A549 (cell line): Measurements from ENCODE around the gene CNP. TPM values are rescaled to one million over a fixed set of nuclear protein-coding genes. Genes with fewer than 3 reads are reported as not detected.

ENCODE experiments used
- ATAC-seq, 2 experiments: fragments of 200-7000 bp in 1 of 2; fragments of >200 bp in 1 of 2; cut with Nextera tagmentation in 1 of 2; cut with Tn5 transposase in 1 of 2; 3 replicates each; pipeline versions ENCODE4 v1.8.0 to v1.9.1; 2018 to 2020; ENCODE audit warnings: mild to moderate bottlenecking in 1 of 2, moderate library complexity in 1 of 2
- CTCF ChIA-PET: fragments of 300-600 bp; sonication (Branson Sonifier 250); formaldehyde crosslinking; extraction: SDS; loops from one replicate; lab custom pipeline; 2021; ENCODE audit warnings: antibody characterized with exemption, inconsistent platforms; lab: Yijun Ruan, JAX
- POLR2A ChIA-PET: fragments of 350-600 bp; formaldehyde crosslinking; extraction: SDS; loops from one replicate; lab custom pipeline; 2021; ENCODE audit warnings: antibody characterized with exemption, inconsistent platforms; lab: Yijun Ruan, JAX
- DNase-seq, 2 experiments: peaks; one replicate each; pipeline versions ENCODE4 v3.0.0 to v3.0.0-alpha.2; 2011 to 2016; ENCODE audit warnings: low read depth in 1 of 2, low spot score in 1 of 2
- FAIRE-seq: peaks from 2 replicates; lab custom pipeline; 2011; peaks lifted over from hg19 to GRCh38; lab: Jason Lieb, UNC
- H3K27ac ChIP-seq, 2 experiments: fragments of >200 bp; sonication (Bioruptor Twin); formaldehyde crosslinking; 3 replicates each; pipeline ENCODE4 v1.5.1; 2016 to 2017
- H3K4me1 ChIP-seq: fragments of >200 bp; sonication (Bioruptor Twin); formaldehyde crosslinking; 3 replicates; pipeline ENCODE4 v1.6.1; 2016
- H3K4me2 ChIP-seq: fragments of >200 bp; sonication (Bioruptor Twin); formaldehyde crosslinking; 3 replicates; pipeline ENCODE4 v1.6.1; 2016
- H3K4me3 ChIP-seq: fragments of >200 bp; sonication (Bioruptor Twin); formaldehyde crosslinking; 3 replicates; pipeline ENCODE4 v1.5.1; 2016
- H3K9me3 ChIP-seq: fragments of >200 bp; sonication (Bioruptor Twin); formaldehyde crosslinking; 3 replicates; pipeline ENCODE4 v1.6.1; 2016
- ATOH8 ChIP-seq: fragments of 250-450 bp; sonication (Bioruptor Pico); IDR thresholded peaks from 2 replicates; pipeline ENCODE4 v1.5.0; 2020; ENCODE audit warnings: low read depth, mild to moderate bottlenecking, moderate library complexity
- CEBPB ChIP-seq, 2 experiments: fragments of >200 bp in 1 of 2; sonication (Bioruptor Twin) in 1 of 2; formaldehyde crosslinking in 1 of 2; IDR thresholded peaks; 2 replicates each; pipeline ENCODE4 v1.6.1; 2012 to 2016
- CHD2 ChIP-seq: fragments of 150-350 bp; IDR thresholded peaks from 2 replicates; pipeline ENCODE4 v1.6.1; 2014; ENCODE audit warnings: low read length; ENCODE audit not compliant: partially characterized antibody
- CHD4 ChIP-seq: fragments of 200-600 bp; sonication (generic); IDR thresholded peaks from 2 replicates; pipeline ENCODE4 v1.6.1; 2016; ENCODE audit warnings: antibody characterized with exemption, mild to moderate bottlenecking, borderline replicate concordance
- CTCF ChIP-seq: fragments of >200 bp; sonication (Bioruptor Twin); formaldehyde crosslinking; IDR thresholded peaks from 3 replicates; pipeline ENCODE4 v1.5.1; 2016
- EP300 ChIP-seq, 2 experiments: fragments of >200 bp; sonication (Bioruptor Twin); formaldehyde crosslinking; IDR thresholded peaks; 2 replicates in 1 of 2; 3 replicates in 1 of 2; pipeline ENCODE4 v1.6.1; 2016 to 2017
- FOXS1 ChIP-seq: fragments of 250-450 bp; sonication (Bioruptor Pico); IDR thresholded peaks from 2 replicates; pipeline ENCODE4 v1.5.0; 2020; ENCODE audit warnings: mild to moderate bottlenecking, moderate library complexity
- GATA3 ChIP-seq: IDR thresholded peaks from 2 replicates; pipeline ENCODE4 v1.6.1; 2012; ENCODE audit warnings: borderline replicate concordance
- HDAC2 ChIP-seq: fragments of 200-600 bp; sonication (generic); IDR thresholded peaks from 2 replicates; pipeline ENCODE4 v1.6.1; 2016
- HOXA7 ChIP-seq: fragments of 250-450 bp; sonication (Bioruptor Pico); IDR thresholded peaks from 2 replicates; pipeline ENCODE4 v1.5.0; 2020; ENCODE audit warnings: mild to moderate bottlenecking, moderate library complexity
- HOXB13 ChIP-seq: fragments of 250-450 bp; sonication (Bioruptor Pico); IDR thresholded peaks from 2 replicates; pipeline ENCODE4 v1.5.0; 2020; ENCODE audit warnings: low read depth, mild to moderate bottlenecking, moderate library complexity
- KDM1A ChIP-seq: fragments of 200-600 bp; sonication (generic); IDR thresholded peaks from 2 replicates; pipeline ENCODE4 v1.6.1; 2016; ENCODE audit warnings: low read depth, mild to moderate bottlenecking
- MAFK ChIP-seq: fragments of 450-650 bp; IDR thresholded peaks from 2 replicates; pipeline ENCODE4 v1.6.1; 2014; ENCODE audit not compliant: partially characterized antibody
- MAZ ChIP-seq: fragments of 150-350 bp; IDR thresholded peaks from 2 replicates; pipeline ENCODE4 v1.6.1; 2014; ENCODE audit warnings: antibody characterized with exemption, low read depth, low read length, borderline replicate concordance
- NR3C1 ChIP-seq: fragments of >200 bp; sonication (Bioruptor Twin); formaldehyde crosslinking; IDR thresholded peaks from 3 replicates; pipeline ENCODE4 v1.6.1; 2017
- PBX3 ChIP-seq: IDR thresholded peaks from 2 replicates; pipeline ENCODE4 v1.6.1; 2012
- POLR2A ChIP-seq: IDR thresholded peaks from 2 replicates; pipeline ENCODE4 v1.6.1; 2012; ENCODE audit warnings: mild to moderate bottlenecking, low read length
- RCOR1 ChIP-seq: fragments of 150-350 bp; IDR thresholded peaks from 2 replicates; pipeline ENCODE4 v1.6.1; 2014; ENCODE audit warnings: antibody characterized with exemption, low read length, low read depth
- RFX5 ChIP-seq: fragments of 450-650 bp; IDR thresholded peaks from 2 replicates; pipeline ENCODE4 v1.7.1; 2014; ENCODE audit warnings: antibody characterized with exemption, mild to moderate bottlenecking, moderate library complexity
- ZFP36 ChIP-seq: fragments of 450-650 bp; IDR thresholded peaks from 2 replicates; pipeline ENCODE4 v1.6.1; 2014; ENCODE audit warnings: borderline replicate concordance; ENCODE audit not compliant: partially characterized antibody
- WGBS: methylation state at CpG from one replicate; pipeline ENCODE4 v1.1.6; 2017; ENCODE audit errors: missing lambda C conversion rate; 5-methylcytosine and 5-hydroxymethylcytosine counted together
- polyA plus RNA-seq, 4 experiments: library from polyadenylated mRNA; depleted of rRNA in 3 of 4; stranded (reverse); fragments of >200 nt; fragmentation: RNase III in 1 of 4; extraction: RNeasy Plus Mini Kit Qiagen cat#74134 plus additional on column Dnase treatment in 1 of 4; gene quantifications; 2 replicates in 3 of 4; 3 replicates in 1 of 4; pipeline ENCODE4 v1.2.3, GENCODE V29; 2011 to 2017

Gene CNP
- polyA plus RNA-seq, 2 of the 4 experiments (the other 2 are of a cell fraction) = 38.6 to 113 TPM

GRCh38 chr17:41967921-41968578 lies 1.5 kb downstream of the CNP start:
- peak overlapping the region; percentile 79; the same call in 2 of the 3 replicates for H3K4me3 ChIP-seq
- H3K4me2 ChIP-seq = peak overlapping the region; percentile 84
- no peaks in the 10 kb centered on the region for H3K9me3 ChIP-seq
- H3K4me1 ChIP-seq = peaks cover 19% of the 10 kb centered on the region; the same call in 2 of the 3 replicates
- CTCF ChIA-PET = interaction anchor here (1.6 to 29.5 kb wide), 5 partner anchors 7 to 438 kb away, joined by 3 to 378 read pairs (median 104); partner anchors contain the start of genes DHX58, DNAJC7, HSPB9 and KAT2A
- TF ChIP-seq GATA3 (no peak), POLR2A (0 out of 2 replicates have a peak, but pooled peaks have one; percentile 4)
- ATAC-seq (no peak), FAIRE-seq (no peak), DNase-seq (no peak)
- 97% methylated on average over 37 of the region's 37 CpGs for WGBS
- peak overlapping the region in 1 of 2 experiments; percentile 96; a peak in 3 of 6 replicates for H3K27ac ChIP-seq
- POLR2A ChIA-PET = interaction anchor here (0.8 to 1.6 kb wide), 3 partner anchors 10 to 38 kb away, joined by 3 to 6 read pairs (median 3); partner anchors contain the start of gene ODAD4

GRCh38 chr17:41968676-41969075 lies 2.1 kb downstream of the CNP start:
- H3K27ac ChIP-seq = no peak overlapping the region
- H3K9me3 ChIP-seq = no peaks in the 10 kb centered on the region
- ATAC-seq = no peak
- H3K4me1 ChIP-seq = peaks cover 19% of the 10 kb centered on the region; the same call in 2 of the 3 replicates
- ChIA-PET CTCF (interaction anchor here (1.0 to 29.5 kb wide), 7 partner anchors 6 to 437 kb away, joined by 3 to 378 read pairs (median 13); partner anchors contain the start of genes DHX58, DNAJC7, HSPB9 and KAT2A), POLR2A (no interaction called here)
- no peak for DNase-seq
- TF ChIP-seq NR3C1 (no peak), MAZ (no peak)
- FAIRE-seq = no peak
- H3K4me2 ChIP-seq = no peak overlapping the region
- WGBS = 95% methylated on average over 10 of the region's 10 CpGs
- H3K4me3 ChIP-seq = no peak overlapping the region

GRCh38 chr17:41970901-41971331 lies 4.3 kb downstream of the CNP start:
- no peak overlapping the region for H3K27ac ChIP-seq
- WGBS = 96% methylated on average over 5 of the region's 5 CpGs
- TF ChIP-seq HDAC2 (no peak), FOXS1 (CRISPR knock-in tag) (no peak), RCOR1 (no peak), GATA3 (no peak), KDM1A (no peak), CEBPB (IDR thresholded peaks at IDR 0.05) (no peak), POLR2A (no peak), CHD2 (no peak), RFX5 (no peak), HOXB13 (CRISPR knock-in tag) (no peak), HOXA7 (CRISPR knock-in tag) (no peak), ATOH8 (CRISPR knock-in tag) (no peak), EP300 (IDR thresholded peaks at IDR 0.05) (no peak), CTCF (no peak), MAFK (no peak), CHD4 (no peak), ZFP36 (no peak), PBX3 (no peak)
- H3K4me3 ChIP-seq = no peak overlapping the region
- no peaks in the 10 kb centered on the region for H3K9me3 ChIP-seq
- H3K4me1 ChIP-seq = peaks cover 13% of the 10 kb centered on the region; the same call in 1 of the 3 replicates
- ATAC-seq (no peak), FAIRE-seq (no peak), DNase-seq (no peak)
- ChIA-PET POLR2A (no interaction called here), CTCF (interaction anchor here (0.8 to 29.5 kb wide), 4 partner anchors 7 to 50 kb away, joined by 3 to 378 read pairs (median 54); partner anchors contain the start of genes CNP, DNAJC7 and NKIRAS2)
- H3K4me2 ChIP-seq = no peak overlapping the region
